ENCODE measurements around the gene ENTPD1.
A peak's percentile ranks its signal among the peaks of the same experiment; 100 is the strongest.

Gene ENTPD1

GRCh38 chr10:95821720-95822119 is 65.8 kb downstream of the ENTPD1 start:
- DNase-seq = no peak

GRCh38 chr10:95830044-95830443 is 74.1 kb downstream of the ENTPD1 start:
- no peak for DNase-seq

DNA sequence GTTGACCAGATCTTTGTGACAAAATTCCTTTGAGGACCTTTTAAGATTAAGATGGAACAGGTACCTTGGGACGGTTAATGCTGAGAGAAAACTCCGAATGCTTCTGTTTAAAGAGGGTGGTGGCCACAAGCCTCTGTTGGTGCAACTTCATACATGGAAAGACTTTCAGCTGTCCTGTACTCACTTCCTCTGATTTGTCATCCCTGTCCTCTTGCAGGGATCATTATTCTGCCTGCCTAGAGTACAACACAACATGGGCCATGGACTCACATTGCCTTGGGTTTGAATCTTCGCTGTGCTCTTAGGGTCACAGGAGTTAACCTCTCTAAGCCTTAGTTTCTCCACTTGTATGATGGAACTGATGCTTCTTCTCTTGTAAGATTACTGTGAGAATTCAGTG is 75.1 kb downstream of the ENTPD1 start:
- DNase-seq = no peak

GRCh38 chr10:95831515-95831914 is 75.6 kb downstream of the ENTPD1 start:
- DNase-seq = no peak

DNA sequence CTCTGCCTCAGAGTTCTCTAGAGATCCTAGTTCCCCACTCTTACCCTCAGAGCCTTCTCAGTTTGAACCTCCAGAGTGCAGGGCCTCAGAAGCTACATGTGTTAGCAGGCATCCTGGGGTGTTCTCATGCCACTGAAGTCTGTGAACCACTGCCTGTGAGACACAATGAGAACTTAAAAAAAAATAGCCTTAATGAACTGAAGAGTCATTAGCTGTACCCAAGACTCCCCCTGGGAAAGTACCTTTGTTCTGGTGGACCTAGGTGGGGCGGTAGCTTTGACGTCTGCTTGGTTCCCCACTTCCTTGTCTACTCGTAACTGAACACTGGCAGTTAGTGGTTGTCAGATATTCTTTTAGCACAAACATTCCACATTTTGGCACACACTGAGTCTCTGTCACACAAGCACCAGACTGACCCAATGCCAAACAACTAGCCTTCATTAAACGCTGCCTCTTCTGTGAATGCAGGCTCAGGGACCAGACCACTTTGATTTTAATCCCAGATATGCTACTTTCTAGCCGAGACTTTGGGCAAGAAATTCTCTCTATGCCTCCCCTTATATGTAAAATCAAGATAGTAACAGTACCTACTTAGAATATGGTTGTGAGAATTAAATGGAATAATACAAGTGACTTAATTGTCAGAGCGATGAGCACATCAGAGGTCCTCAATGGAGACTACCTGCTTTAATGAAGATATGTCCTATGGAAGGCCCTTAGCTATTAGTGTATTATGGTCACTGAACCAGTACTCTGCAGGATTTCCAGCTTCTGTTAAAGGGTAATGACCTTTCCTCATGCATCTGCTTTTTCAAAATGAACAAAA is 76.5 kb downstream of the ENTPD1 start:
- DNase-seq = no peak

DNA sequence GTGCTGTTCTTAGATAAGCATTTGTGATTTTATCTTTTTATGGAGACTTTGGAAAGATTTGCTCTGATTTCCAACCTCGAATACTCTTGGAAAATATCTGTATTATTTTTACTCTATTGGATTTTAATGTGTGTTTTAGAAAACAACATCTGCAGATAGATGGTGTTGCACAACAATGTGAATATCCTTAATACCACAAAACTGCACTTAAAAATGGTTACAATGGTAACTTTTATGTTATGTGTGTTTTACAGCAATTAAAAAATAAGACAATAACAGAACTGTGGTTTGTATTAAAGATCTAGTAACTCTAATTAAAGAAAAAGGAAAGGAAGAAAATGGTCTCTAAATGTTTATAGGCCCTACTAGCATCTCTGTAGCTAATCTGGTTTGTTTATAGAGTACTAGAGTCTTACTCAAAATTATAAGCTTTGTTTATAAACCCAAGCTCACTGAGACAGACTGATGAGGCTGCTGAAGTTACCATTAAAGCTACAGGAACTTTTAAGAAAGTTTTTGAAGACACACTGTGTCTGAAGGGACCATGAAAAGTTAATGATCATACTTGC is 77.2 kb downstream of the ENTPD1 start:
- no peak for DNase-seq

- no peak for DNase-seq
Observed at GRCh38 chr10:95834406-95834805, 78.4 kb downstream of the ENTPD1 start.

GRCh38 chr10:95835149-95835860 is 79.3 kb downstream of the ENTPD1 start:
- no peak for DNase-seq

- DNase-seq = no peak
Observed at GRCh38 chr10:95835911-95836310, 79.9 kb downstream of the ENTPD1 start.

DNA sequence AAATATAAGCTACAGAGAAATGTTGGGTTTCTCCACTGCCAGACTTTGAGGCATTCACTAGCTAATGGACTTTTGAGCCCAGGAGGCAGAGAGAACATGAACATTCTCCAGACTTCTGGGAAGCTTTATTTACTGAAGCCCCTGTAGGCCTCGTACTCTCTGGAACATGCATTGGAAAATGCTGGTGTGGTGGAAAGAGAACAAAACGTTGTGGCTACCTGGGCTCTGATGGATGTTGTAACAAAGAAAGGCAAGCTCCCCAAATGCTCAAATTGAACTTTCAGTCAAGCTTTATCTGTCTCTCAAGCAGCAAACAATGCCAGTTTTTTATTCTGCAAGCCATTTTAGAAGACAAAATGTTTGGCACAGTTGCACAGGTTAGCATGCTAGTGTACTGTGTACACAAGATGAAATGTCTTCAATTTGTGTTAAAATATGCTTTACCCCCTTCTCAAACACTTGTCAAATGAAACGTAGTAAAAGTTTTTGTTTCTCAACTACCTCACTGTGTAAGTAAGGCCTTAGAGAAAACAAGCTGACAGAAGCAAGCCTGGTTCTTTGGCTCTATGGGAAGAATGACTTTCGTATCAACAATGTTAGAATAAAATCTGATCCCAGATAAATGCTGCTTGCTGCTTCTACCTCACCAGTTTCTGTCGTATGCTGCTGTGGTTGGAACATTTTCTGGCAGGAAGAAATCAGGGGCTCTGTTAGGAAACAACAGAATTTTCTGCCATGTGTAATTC is 80.8 kb downstream of the ENTPD1 start:
- no peak for DNase-seq

GRCh38 chr10:95837356-95837776 is 81.4 kb downstream of the ENTPD1 start:
- no peak for DNase-seq

- DNase-seq = peak in 4 of 58 donors; percentile 2 to 47 (median 4)
Observed at GRCh38 chr10:95837783-95838182, 81.8 kb downstream of the ENTPD1 start.

DNA sequence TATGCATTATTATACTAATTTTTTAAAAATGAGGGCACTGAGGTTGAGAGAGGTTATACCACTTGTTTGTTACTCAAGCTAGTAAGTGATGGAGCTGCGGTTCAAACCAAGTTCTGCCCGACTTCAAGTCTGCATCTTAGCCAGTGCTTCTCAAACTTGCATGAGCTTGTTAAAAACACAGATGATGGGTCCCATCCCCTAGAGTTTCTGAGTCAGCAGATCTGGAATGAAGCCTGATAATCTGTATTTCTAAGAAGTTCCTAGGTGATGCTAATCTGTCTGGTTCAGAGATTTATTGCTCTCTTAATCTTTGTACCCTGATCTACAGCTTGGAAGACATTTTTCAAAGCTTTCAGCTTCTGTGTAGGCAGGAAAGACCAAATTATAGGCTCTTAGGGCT is 84.2 kb downstream of the ENTPD1 start:
- DNase-seq = no peak

DNA sequence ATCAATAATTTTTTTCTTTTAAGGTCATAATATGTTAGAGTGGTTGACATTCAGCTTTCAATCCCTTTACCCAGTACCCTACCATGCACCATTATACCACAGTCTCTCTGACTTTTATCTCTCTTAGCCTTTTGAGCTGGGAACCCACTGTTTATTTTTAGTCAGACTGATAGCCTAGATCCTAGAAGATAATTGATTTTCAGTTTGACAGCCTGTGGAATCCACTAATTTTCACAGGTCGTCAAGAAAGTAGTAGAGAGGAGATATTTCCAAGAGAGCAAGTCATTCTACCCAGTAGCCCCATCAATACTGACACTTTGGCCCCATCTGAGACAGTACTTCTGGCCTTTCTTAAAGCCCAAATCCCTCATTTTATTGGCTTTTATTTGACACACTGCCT is 84.7 kb downstream of the ENTPD1 start:
- no peak for DNase-seq

DNA sequence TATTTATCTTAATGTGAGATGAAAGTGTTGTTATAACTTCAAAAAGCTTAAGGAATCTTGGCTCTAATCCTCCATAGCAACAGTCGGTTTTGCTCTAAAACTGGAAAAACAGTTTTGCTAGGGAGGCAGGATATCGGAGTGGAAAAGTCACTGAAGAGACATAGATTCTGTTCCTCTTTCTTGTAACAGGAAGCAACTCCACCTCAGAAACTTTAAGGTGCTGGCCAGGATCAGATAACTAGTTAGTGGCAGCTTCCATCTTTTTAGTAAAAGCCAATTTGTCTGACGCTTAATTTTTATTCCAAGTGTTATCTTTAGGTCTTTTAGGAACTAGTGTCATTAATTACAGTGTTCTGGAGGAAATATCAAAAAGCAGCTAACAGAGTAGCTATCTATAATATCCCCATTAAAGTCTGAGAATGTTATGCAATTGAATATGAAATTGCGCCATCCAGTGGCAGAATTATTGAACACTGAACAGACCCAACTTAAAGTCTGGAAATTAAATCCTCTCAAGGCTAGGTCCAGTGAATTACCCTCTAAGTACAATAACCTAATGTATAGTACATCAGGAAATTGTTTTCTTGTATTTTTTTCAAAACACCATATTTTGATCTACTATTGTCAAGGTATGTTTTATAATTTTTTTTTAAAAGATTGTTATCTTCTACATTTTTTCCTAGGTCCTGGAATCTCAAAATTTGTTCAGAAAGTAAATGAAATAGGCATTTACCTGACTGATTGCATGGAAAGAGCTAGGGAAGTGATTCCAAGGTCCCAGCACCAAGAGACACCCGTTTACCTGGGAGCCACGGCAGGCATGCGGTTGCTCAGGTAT is 85.9 kb downstream of the ENTPD1 start:
- DNase-seq = peak in 3 of 58 donors; percentile 5 to 17 (median 15)

DNA sequence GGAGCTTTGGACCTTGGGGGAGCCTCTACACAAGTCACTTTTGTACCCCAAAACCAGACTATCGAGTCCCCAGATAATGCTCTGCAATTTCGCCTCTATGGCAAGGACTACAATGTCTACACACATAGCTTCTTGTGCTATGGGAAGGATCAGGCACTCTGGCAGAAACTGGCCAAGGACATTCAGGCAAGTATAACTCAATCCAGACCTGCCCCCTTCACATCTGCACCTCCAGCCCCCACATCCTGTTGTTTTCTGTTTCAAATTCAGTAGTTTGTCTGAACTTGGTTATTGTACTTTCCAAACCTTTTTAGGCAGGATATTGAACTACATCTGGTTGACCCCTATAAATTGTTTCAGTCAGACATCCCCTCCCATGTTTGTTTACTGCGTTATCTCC is 89.4 kb downstream of the ENTPD1 start:
- no peak for DNase-seq

DNA sequence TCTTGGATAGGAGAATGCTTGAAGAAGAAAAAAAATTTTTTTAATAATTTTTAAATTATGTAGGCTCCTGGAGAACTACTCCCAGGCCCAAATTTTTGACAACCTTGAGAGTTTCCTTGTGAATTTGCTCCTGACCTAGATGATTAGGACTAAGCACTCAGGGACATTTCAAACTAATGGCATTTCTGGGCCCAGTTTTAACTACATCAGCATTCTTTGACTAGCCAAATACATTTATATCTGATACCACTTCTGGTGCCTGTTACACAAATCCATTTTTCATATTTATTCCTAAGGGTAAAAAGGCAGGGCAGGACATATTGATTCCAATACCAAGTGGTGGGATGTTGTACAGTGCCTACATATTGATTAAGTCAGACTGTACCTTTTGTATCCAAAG is 91.0 kb downstream of the ENTPD1 start:
- DNase-seq = no peak

DNA sequence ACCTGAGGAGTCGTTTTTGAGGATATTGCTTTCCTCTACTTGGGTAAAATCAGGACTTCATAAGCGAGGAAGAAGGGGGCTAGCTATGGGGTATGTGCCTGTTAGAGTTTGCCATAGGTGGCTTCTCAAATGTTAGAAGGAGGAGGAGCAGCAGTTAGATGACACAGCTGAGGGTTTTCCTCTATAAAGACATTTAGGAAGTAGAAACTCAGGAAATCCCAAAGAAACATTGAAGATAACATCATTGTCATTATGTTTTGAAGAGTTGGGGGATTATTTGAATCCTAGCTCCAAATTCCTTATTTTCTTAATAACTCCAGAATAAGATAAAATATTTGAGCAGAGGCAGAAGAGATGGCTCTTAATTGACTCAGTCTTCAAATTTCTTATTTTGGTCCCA is 92.9 kb downstream of the ENTPD1 start:
- no peak for DNase-seq

- no peak for DNase-seq
Observed at GRCh38 chr10:95850791-95851190, 94.8 kb downstream of the ENTPD1 start.

GRCh38 chr10:95860166-95860940 is 104.4 kb downstream of the ENTPD1 start:
- no peak for DNase-seq

Data from anterior cingulate cortex (tissue), 58 donors.